ENCODE data around the gene OMG.
"Not testable (repeated sequence)": the region's sequence is repeated elsewhere in the genome, so short reads cannot be mapped to it uniquely, and the experiment has no call there.

The OMG gene

GRCh38 chr17:31307640-31308039 is 10.6 kb upstream of the OMG start:
- no peak for FAIRE-seq

- no peak for FAIRE-seq
These were observed 2.6 kb upstream of the OMG start for GRCh38 chr17:31299624-31300023.

- FAIRE-seq: no peak
These were observed 897 bp downstream of the OMG start for GRCh38 chr17:31296142-31296541.

- no peak for FAIRE-seq
These were observed 1.6 kb downstream of the OMG start for GRCh38 chr17:31295489-31295871.

GRCh38 chr17:31294820-31295488 is 2.1 kb downstream of the OMG start:
- no peak for FAIRE-seq

GRCh38 chr17:31294231-31294630 is 2.8 kb downstream of the OMG start:
- no peak for FAIRE-seq

GRCh38 chr17:31293581-31293980 is 3.5 kb downstream of the OMG start:
- no peak for FAIRE-seq

GRCh38 chr17:31291820-31292219 is 5.2 kb downstream of the OMG start:
- no peak for FAIRE-seq

GRCh38 chr17:31289790-31290189 is 7.2 kb downstream of the OMG start:
- no peak for FAIRE-seq

GRCh38 chr17:31287932-31288331 is 9.1 kb downstream of the OMG start:
- FAIRE-seq: not testable (repeated sequence)

- FAIRE-seq: no peak
These were observed 10.5 kb downstream of the OMG start for GRCh38 chr17:31286587-31286986.

GRCh38 chr17:31283841-31284240 is 13.2 kb downstream of the OMG start:
- no peak for FAIRE-seq

- FAIRE-seq: no peak
These were observed 16.0 kb downstream of the OMG start for GRCh38 chr17:31281061-31281460.

GRCh38 chr17:31279401-31279800 is 17.6 kb downstream of the OMG start:
- no peak for FAIRE-seq

- FAIRE-seq: no peak
These were observed 21.9 kb downstream of the OMG start for GRCh38 chr17:31275116-31275515.

GRCh38 chr17:31274252-31274651 is 22.8 kb downstream of the OMG start:
- no peak for FAIRE-seq

GRCh38 chr17:31273516-31273915 is 23.5 kb downstream of the OMG start:
- FAIRE-seq: no peak

- FAIRE-seq: no peak
These were observed 24.2 kb downstream of the OMG start for GRCh38 chr17:31272803-31273202.

GRCh38 chr17:31272236-31272635 is 24.8 kb downstream of the OMG start:
- FAIRE-seq: no peak

- no peak for FAIRE-seq
These were observed 27.5 kb downstream of the OMG start for GRCh38 chr17:31269578-31269983.

GRCh38 chr17:31269036-31269577 is 27.9 kb downstream of the OMG start:
- FAIRE-seq: no peak

GRCh38 chr17:31266042-31266441 is 31.0 kb downstream of the OMG start:
- FAIRE-seq: no peak

GRCh38 chr17:31262923-31263322 is 34.1 kb downstream of the OMG start:
- FAIRE-seq: not testable (repeated sequence)

- no peak for FAIRE-seq
These were observed 35.4 kb downstream of the OMG start for GRCh38 chr17:31261601-31262000.

GRCh38 chr17:31260151-31260550 is 36.9 kb downstream of the OMG start:
- FAIRE-seq: no peak

Measured in TTC549 (cell line).